Endometrium (tissue), 2 donors: ENCODE data around the gene HOXD13.

Source experiments
- FAIRE-seq: peaks from 2 replicates; lab custom pipeline; 2012; peaks lifted over from hg19 to GRCh38; lab: Jason Lieb, UNC
- donor health status: control.
- donor health status: control.

The HOXD13 gene

GRCh38 chr2:176092270-176093144 lies at the start of gene HOXD13:
TSS of gene HOXD13 (plus strand) at chr2:176092721. CDS start at chr2:176092891, 170 bp downstream.
- FAIRE-seq = no peak

- no peak for FAIRE-seq
These were observed 36.1 kb upstream of the HOXD13 start for GRCh38 chr2:176056406-176056805.

GRCh38 chr2:176063958-176064357 lies 28.6 kb upstream of the HOXD13 start:
- no peak for FAIRE-seq

- no peak for FAIRE-seq
These were observed 25.6 kb upstream of the HOXD13 start for GRCh38 chr2:176066645-176067588.

- FAIRE-seq = no peak
These were observed 24.7 kb upstream of the HOXD13 start for GRCh38 chr2:176067589-176068418.

- FAIRE-seq = no peak
These were observed 24.1 kb upstream of the HOXD13 start for GRCh38 chr2:176068419-176068832.

- no peak for FAIRE-seq
These were observed 20.9 kb upstream of the HOXD13 start for GRCh38 chr2:176071330-176072291.

- no peak for FAIRE-seq
These were observed 20.2 kb upstream of the HOXD13 start for GRCh38 chr2:176072292-176072669.

GRCh38 chr2:176072951-176073904 lies 19.3 kb upstream of the HOXD13 start:
- FAIRE-seq = no peak

- no peak for FAIRE-seq
These were observed 17.5 kb upstream of the HOXD13 start for GRCh38 chr2:176074919-176075425.

GRCh38 chr2:176075481-176075880 lies 17.0 kb upstream of the HOXD13 start:
- no peak for FAIRE-seq

- FAIRE-seq = no peak
These were observed 16.5 kb upstream of the HOXD13 start for GRCh38 chr2:176076063-176076462.

- FAIRE-seq = no peak
These were observed 15.7 kb upstream of the HOXD13 start for GRCh38 chr2:176076796-176077195.

GRCh38 chr2:176078541-176079284 lies 13.8 kb upstream of the HOXD13 start:
- FAIRE-seq = no peak

GRCh38 chr2:176079285-176079830 lies 13.2 kb upstream of the HOXD13 start:
- no peak for FAIRE-seq

GRCh38 chr2:176079831-176080539 lies 12.5 kb upstream of the HOXD13 start:
- no peak for FAIRE-seq

- no peak for FAIRE-seq
These were observed 11.8 kb upstream of the HOXD13 start for GRCh38 chr2:176080540-176081375.
